HG02852 (cell line): ENCODE results near the gene SAA4.
"Not testable (repeated sequence)": the region's sequence is repeated elsewhere in the genome, so short reads cannot be mapped to it uniquely, and the experiment has no call there.

Source experiments
- ATAC-seq: cut with Tn5 transposase; IDR thresholded peaks from one replicate; pipeline ENCODE4 v1.9.1; 2021; ENCODE audit warnings: mild to moderate bottlenecking, moderate library complexity; ENCODE audit not compliant: unreplicated experiment

SAA4 gene

GRCh38 chr11:18191376-18191775 is 45.2 kb downstream of the SAA4 start:
- ATAC-seq = no peak

GRCh38 chr11:18189476-18190245 is 46.9 kb downstream of the SAA4 start:
- not testable (repeated sequence) for ATAC-seq

GRCh38 chr11:18188796-18189195 is 47.8 kb downstream of the SAA4 start:
- ATAC-seq = no peak
